Keratinocyte (primary cell): ENCODE data around the gene PTMS. TPM values are rescaled to one million over a fixed set of nuclear protein-coding genes. Genes with fewer than 3 reads are reported as not detected.

Experiments
- DNase-seq: peaks from one replicate; pipeline ENCODE4 v3.0.0-alpha.2; 2011; ENCODE audit warnings: low read depth, missing footprints, low spot score
- FAIRE-seq: peaks from 2 replicates; lab custom pipeline; 2011; peaks lifted over from hg19 to GRCh38; lab: Jason Lieb, UNC
- H2AFZ ChIP-seq: 2 replicates; pipeline ENCODE4 v1.6.0; 2012; ENCODE audit warnings: low read length, control low read depth, inconsistent platforms; ENCODE audit not compliant: control insufficient read depth
- H3K27ac ChIP-seq: 2 replicates; pipeline ENCODE4 v1.5.1; 2011; ENCODE audit warnings: low read length; ENCODE audit not compliant: control insufficient read depth, insufficient read depth
- H3K27me3 ChIP-seq: 3 replicates; pipeline ENCODE4 v1.6.0; 2011; ENCODE audit warnings: low read length; ENCODE audit not compliant: control insufficient read depth, insufficient read depth; ENCODE audit errors: extremely low read depth
- H3K36me3 ChIP-seq, 2 experiments: 2 replicates in 1 of 2; 3 replicates in 1 of 2; pipeline ENCODE4 v1.5.1; 2011; ENCODE audit warnings: low read length in 2 of 2, mild to moderate bottlenecking in 1 of 2; ENCODE audit not compliant: control insufficient read depth in 2 of 2, insufficient read depth in 2 of 2; ENCODE audit errors: extremely low read depth in 1 of 2
- H3K4me1 ChIP-seq: 3 replicates; pipeline ENCODE4 v1.5.1; 2011; ENCODE audit warnings: low read length; ENCODE audit not compliant: control insufficient read depth, insufficient read depth; ENCODE audit errors: extremely low read depth
- H3K4me2 ChIP-seq: 3 replicates; pipeline ENCODE4 v1.6.0; 2011; ENCODE audit warnings: low read depth, low read length; ENCODE audit not compliant: control insufficient read depth, insufficient read depth; ENCODE audit errors: extremely low read depth
- H3K4me3 ChIP-seq, 3 experiments: fragments of 200-600 bp in 1 of 3; sonication (generic) in 1 of 3; 2 replicates in 2 of 3; 3 replicates in 1 of 3; pipeline ENCODE4 v1.5.1; 2011 to 2016; ENCODE audit warnings: low read length in 3 of 3, mild to moderate bottlenecking in 3 of 3, control low read depth in 2 of 3, inconsistent platforms in 1 of 3, low read depth in 1 of 3, mixed read lengths in 1 of 3, mixed run types in 1 of 3, moderate library complexity in 1 of 3; ENCODE audit not compliant: control insufficient read depth in 2 of 3, insufficient read depth in 2 of 3; ENCODE audit errors: extremely low read depth in 1 of 3
- H3K79me2 ChIP-seq: 2 replicates; pipeline ENCODE4 v1.6.0; 2012; ENCODE audit warnings: low read length; ENCODE audit not compliant: control insufficient read depth, insufficient read depth
- H3K9ac ChIP-seq: 3 replicates; pipeline ENCODE4 v1.6.0; 2011; ENCODE audit warnings: low read length; ENCODE audit not compliant: control insufficient read depth, insufficient read depth; ENCODE audit errors: extremely low read depth
- H3K9me1 ChIP-seq: 3 replicates; pipeline ENCODE4 v1.6.0; 2011; ENCODE audit warnings: low read length; ENCODE audit not compliant: control insufficient read depth, insufficient read depth; ENCODE audit errors: extremely low read depth
- H3K9me3 ChIP-seq: 2 replicates; pipeline ENCODE4 v1.5.1; 2012; ENCODE audit warnings: low read depth, low read length; ENCODE audit not compliant: control insufficient read depth
- H4K20me1 ChIP-seq: 3 replicates; pipeline ENCODE4 v1.6.0; 2011; ENCODE audit warnings: low read length; ENCODE audit not compliant: control insufficient read depth, insufficient read depth; ENCODE audit errors: extremely low read depth
- EZH2 ChIP-seq: IDR thresholded peaks from one replicate; pipeline ENCODE4 v1.6.1; 2012; ENCODE audit warnings: inconsistent platforms, mild to moderate bottlenecking, low read length, moderate library complexity
- dilution Hi-C: fragments of 300-500 bp; cut with MboI; formaldehyde crosslinking; loops from one replicate; pipeline ENCODE4 v1.7.0; 2020; ENCODE audit warnings: low sequenced_read_pairs; ENCODE audit not compliant: extremely low pct_ligation_motif_present
- polyA plus RNA-seq, 5 experiments: library from polyadenylated mRNA; depleted of rRNA in 3 of 5; stranded (reverse) in 3 of 5; stranded (forward) in 1 of 5; unstranded in 1 of 5; fragments of >200 nt; gene quantifications; 1 replicate in 1 of 5; 2 replicates in 3 of 5; 3 replicates in 1 of 5; pipeline versions ENCODE4 v1.2.1 to v1.2.3, GENCODE V29; 2011 to 2012; ENCODE audit warnings: missing spikeins in 2 of 5, low read depth in 1 of 5, low replicate concordance in 1 of 5
- TF ChIP-seq, protein P1 (sequence below), 3 experiments: IDR thresholded peaks in 1 of 3; conservative IDR thresholded peaks in 1 of 3; optimal IDR thresholded peaks in 1 of 3; 2 replicates in 2 of 3; 3 replicates in 1 of 3; pipeline versions ENCODE3 to v1.5.1; 2011; ENCODE audit warnings: low read length in 3 of 3, mild to moderate bottlenecking in 3 of 3, moderate library complexity in 2 of 3, control low read depth in 1 of 3, inconsistent platforms in 1 of 3; ENCODE audit not compliant: insufficient read depth in 2 of 3; ENCODE audit errors: extremely low read depth in 1 of 3

PTMS gene
- polyA plus RNA-seq, 1 donor (not counting 4 experiments of a cell fraction or from before 2014, with no cell fraction given), result 119 TPM

DNA sequence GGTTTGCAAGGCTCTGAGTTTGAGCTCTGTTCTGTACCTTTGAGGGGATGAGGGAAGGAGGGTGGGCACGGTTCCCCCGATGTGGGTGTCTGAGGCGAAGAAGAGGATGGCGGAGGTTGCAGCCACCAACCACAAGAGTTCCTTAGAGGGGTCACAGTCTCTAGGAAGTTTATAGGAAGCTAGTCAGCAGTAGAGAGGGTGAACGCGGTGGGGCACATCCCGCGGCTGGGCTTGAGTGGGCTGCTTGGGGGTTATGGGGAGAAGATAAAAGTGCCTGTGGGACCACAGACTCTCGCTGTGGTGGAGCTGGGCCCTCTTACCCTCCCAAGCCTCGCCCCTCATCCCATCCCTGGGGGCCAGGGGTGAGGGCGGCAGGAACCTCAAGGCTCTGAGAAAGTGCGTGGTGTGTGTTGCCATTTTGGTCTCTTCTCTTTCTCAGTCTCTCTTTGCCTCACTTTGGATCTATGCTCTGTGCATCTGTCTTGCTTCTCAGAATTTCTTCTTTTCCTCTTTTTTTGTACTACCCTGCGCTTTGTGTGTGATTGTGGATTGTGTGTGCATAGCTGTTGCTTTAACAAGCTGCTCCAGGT is 25.9 kb downstream of the PTMS start:
- Histone ChIP-seq H2AFZ (no peak overlapping the region), H3K4me3 (no peak overlapping the region), H3K9ac (no peak overlapping the region)

DNA sequence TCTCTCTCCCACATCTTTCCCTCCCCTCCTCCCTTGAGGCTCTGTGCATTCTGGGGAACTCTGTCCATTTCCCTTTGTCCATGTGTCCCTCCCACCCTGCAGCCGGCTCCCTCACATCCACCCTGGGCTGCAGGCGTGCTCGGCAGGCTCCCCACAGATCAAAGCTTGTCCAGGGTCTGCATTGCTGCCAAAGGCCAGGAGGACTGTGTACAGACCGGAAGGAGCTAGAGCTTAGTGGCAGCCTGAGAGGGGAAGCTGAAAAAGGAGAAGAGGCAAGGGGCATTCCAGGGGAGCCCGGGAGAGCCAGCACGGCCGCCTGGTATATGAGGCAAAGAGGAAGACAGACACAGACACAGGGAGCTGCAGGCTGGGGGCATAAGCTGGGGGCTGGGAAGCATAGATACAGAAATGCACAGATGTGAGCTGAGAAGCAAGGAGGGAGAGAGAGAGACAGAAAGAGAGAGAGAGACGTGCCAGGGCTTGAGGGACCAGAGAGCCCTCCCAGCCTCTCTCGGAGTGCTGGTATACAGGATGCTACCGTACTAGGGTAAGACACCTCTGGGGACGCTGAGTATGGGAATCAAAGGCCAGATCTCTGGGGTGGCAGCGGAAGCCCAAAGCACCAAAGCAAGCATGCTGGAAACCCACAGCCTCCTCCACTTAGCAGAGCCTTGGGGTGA is 26.5 kb downstream of the PTMS start:
- no peak overlapping the region for H3K9ac ChIP-seq
- H3K79me2 ChIP-seq, result no peaks in the 10 kb centered on the region
- no peaks in the 10 kb centered on the region for H3K36me3 ChIP-seq
- DNase-seq, result no peak
- no peak overlapping the region for H2AFZ ChIP-seq
- dilution Hi-C loops, result no loop called here
- no peak overlapping the region for H3K4me2 ChIP-seq
- FAIRE-seq, result no peak
- H4K20me1 ChIP-seq, result no peaks in the 10 kb centered on the region
- no peak overlapping the region for H3K4me3 ChIP-seq
- H3K27me3 ChIP-seq, result peaks cover 35% of the 10 kb centered on the region
- TF ChIP-seq, protein P1, sequence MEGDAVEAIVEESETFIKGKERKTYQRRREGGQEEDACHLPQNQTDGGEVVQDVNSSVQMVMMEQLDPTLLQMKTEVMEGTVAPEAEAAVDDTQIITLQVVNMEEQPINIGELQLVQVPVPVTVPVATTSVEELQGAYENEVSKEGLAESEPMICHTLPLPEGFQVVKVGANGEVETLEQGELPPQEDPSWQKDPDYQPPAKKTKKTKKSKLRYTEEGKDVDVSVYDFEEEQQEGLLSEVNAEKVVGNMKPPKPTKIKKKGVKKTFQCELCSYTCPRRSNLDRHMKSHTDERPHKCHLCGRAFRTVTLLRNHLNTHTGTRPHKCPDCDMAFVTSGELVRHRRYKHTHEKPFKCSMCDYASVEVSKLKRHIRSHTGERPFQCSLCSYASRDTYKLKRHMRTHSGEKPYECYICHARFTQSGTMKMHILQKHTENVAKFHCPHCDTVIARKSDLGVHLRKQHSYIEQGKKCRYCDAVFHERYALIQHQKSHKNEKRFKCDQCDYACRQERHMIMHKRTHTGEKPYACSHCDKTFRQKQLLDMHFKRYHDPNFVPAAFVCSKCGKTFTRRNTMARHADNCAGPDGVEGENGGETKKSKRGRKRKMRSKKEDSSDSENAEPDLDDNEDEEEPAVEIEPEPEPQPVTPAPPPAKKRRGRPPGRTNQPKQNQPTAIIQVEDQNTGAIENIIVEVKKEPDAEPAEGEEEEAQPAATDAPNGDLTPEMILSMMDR (optimal IDR thresholded peaks at IDR 0.05 in 1 of 3, IDR thresholded peaks at IDR 0.05 in 1 of 3, conservative IDR thresholded peaks at IDR 0.05 in 1 of 3; ENCODE audit: extremely low read depth in 1 of 3, insufficient read depth in 2 of 3, low read length in 3 of 3), result no peak
- no peak for TF ChIP-seq EZH2
- no peaks in the 10 kb centered on the region for H3K9me1 ChIP-seq
- H3K4me1 ChIP-seq, result no peaks in the 10 kb centered on the region
- H3K9me3 ChIP-seq, result no peaks in the 10 kb centered on the region
- no peak overlapping the region for H3K27ac ChIP-seq

More for the DNA sequence above, 25.9 kb downstream of the PTMS start:
- Histone ChIP-seq H3K9me3 (no peaks in the 10 kb centered on the region), H3K9me1 (no peaks in the 10 kb centered on the region), H3K79me2 (no peaks in the 10 kb centered on the region), H3K4me2 (no peak overlapping the region), H4K20me1 (no peaks in the 10 kb centered on the region), H3K27ac (no peak overlapping the region), H3K27me3 (peaks cover 35% of the 10 kb centered on the region), H3K36me3 (no peaks in the 10 kb centered on the region), H3K4me1 (no peaks in the 10 kb centered on the region)
- TF ChIP-seq EZH2, result no peak
- FAIRE-seq (no peak), DNase-seq (no peak)
- dilution Hi-C loops, result no loop called here
